Measurements from ENCODE around the gene KCNQ1.

The KCNQ1 gene

DNA sequence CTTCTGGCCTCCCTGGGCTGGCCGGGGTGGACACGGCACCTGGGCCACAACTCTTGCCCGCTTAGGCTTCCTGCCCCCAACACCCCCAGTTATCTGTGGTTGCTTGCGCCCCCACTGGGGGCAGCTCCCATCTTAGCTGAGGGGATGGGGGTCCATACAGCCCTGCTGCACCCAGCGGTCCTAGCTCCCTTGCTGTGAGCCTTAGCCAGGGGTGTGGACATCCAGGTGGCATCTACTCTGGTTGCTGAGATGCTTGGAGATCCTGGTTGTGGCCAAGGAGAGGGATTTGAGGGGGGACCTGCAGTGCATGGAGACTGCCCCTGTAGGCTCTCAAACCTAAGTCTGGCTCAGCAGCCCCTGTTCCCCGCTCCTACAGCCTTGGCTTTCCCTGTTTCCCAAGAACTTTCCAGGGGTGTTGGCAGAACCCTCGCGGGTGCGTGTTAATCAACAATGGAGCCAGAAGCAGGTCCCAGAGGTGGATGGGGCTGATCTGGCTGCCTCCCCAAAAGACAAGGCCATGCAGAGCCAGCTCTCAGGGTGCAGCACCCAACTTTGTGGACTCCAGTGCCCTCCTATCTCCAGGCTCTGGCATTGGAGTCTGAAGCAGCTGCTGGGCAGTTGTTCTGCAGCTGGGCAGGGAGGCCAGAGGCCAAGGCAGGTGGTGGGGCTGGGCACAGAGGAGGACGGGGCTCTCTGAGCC lies 3.3 kb downstream of the KCNQ1 start:
- Histone ChIP-seq H3K9ac (ENCODE audit: low read length) (no peak overlapping the region), H3K9me3 (ENCODE audit: insufficient read depth, low read length) (no peaks in the 10 kb centered on the region), H3K79me2 (ENCODE audit: insufficient read depth, low read length) (no peaks in the 10 kb centered on the region), H3K27me3 (ENCODE audit: low read length) (no peaks in the 10 kb centered on the region), H2AFZ (ENCODE audit: low read depth, low read length, severe bottlenecking) (no peak overlapping the region), H3F3A (ENCODE audit: insufficient read depth) (no peaks in the 10 kb centered on the region), H3K4me2 (ENCODE audit: low read depth, low read length, poor library complexity, severe bottlenecking) (no peak overlapping the region), H4K20me1 (ENCODE audit: low read depth, low read length) (no peaks in the 10 kb centered on the region), H3K4me3 (ENCODE audit: insufficient read depth, low read length, poor library complexity, severe bottlenecking) (no peak overlapping the region), H3K9me2 (replicated peaks; ENCODE audit: insufficient read depth, low read length) (no peaks in the 10 kb centered on the region), H3K27ac (ENCODE audit: low read depth, low read length) (no peak overlapping the region), H3K36me3 (ENCODE audit: low read length) (no peaks in the 10 kb centered on the region)
- TF ChIP-seq, protein P1, sequence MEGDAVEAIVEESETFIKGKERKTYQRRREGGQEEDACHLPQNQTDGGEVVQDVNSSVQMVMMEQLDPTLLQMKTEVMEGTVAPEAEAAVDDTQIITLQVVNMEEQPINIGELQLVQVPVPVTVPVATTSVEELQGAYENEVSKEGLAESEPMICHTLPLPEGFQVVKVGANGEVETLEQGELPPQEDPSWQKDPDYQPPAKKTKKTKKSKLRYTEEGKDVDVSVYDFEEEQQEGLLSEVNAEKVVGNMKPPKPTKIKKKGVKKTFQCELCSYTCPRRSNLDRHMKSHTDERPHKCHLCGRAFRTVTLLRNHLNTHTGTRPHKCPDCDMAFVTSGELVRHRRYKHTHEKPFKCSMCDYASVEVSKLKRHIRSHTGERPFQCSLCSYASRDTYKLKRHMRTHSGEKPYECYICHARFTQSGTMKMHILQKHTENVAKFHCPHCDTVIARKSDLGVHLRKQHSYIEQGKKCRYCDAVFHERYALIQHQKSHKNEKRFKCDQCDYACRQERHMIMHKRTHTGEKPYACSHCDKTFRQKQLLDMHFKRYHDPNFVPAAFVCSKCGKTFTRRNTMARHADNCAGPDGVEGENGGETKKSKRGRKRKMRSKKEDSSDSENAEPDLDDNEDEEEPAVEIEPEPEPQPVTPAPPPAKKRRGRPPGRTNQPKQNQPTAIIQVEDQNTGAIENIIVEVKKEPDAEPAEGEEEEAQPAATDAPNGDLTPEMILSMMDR (IDR thresholded peaks at IDR 0.05; ENCODE audit: insufficient read depth, low read length, poor library complexity, severe bottlenecking): no peak
- TF ChIP-seq EZH2phosphoT487 (conservative IDR thresholded peaks at IDR 0.05; ENCODE audit: low read length): no peak

DNA sequence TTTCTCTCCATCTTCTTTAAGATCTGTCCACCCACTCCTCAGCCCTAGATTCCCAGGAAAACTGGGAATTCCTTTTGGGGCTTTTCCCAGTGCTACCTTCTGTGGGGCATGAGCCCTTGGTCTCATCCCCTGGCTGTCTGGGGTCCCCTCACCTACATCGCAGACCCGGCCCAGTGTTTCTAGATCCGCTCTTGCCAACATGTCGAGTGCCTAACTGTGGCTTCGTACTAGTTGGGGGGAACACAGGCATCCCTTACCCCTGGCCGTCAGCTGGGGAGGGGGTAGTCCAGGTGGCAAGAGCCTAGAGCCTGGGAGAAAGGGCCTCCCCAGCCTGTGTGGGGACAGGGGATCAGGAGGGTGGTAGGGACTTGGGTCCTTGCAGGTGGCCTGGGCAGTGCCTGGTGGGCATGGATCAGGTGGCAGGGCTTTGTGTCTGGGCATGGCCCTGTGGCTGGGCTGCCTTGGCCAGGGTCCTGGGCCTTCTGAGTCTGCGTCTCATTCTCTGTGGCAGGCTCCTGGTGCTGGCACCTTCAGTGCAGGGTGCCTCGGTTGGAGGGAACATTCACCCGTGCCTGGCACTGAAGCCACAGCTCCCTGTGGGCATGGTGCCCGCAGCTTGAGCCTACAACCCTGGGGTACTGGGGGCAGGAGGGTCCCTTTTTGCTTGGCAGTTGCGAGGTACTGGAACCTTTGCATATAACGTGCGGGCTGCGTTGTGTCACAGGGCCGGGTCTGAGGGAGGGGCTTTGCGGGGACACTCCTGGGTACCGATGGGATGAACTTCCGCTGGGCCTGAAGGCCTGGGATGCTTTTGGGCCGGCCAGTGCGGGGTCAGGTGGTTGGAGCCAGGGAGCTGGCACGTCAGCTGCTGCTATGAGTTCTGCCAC lies 4.1 kb downstream of the KCNQ1 start:
- Histone ChIP-seq H3K9me3 (ENCODE audit: insufficient read depth, low read length) (no peaks in the 10 kb centered on the region), H3K79me2 (ENCODE audit: insufficient read depth, low read length) (no peaks in the 10 kb centered on the region), H2AFZ (ENCODE audit: low read depth, low read length, severe bottlenecking) (no peak overlapping the region), H3K9me2 (replicated peaks; ENCODE audit: insufficient read depth, low read length) (no peaks in the 10 kb centered on the region), H3K27me3 (ENCODE audit: low read length) (no peaks in the 10 kb centered on the region), H3K4me3 (ENCODE audit: insufficient read depth, low read length, poor library complexity, severe bottlenecking) (no peak overlapping the region), H3F3A (ENCODE audit: insufficient read depth) (no peaks in the 10 kb centered on the region), H3K36me3 (ENCODE audit: low read length) (no peaks in the 10 kb centered on the region), H3K27ac (ENCODE audit: low read depth, low read length) (no peak overlapping the region), H3K9ac (ENCODE audit: low read length) (no peak overlapping the region), H4K20me1 (ENCODE audit: low read depth, low read length) (no peaks in the 10 kb centered on the region), H3K4me2 (ENCODE audit: low read depth, low read length, poor library complexity, severe bottlenecking) (no peak overlapping the region)
- TF ChIP-seq, protein P1 (IDR thresholded peaks at IDR 0.05; ENCODE audit: insufficient read depth, low read length, poor library complexity, severe bottlenecking): no peak
- TF ChIP-seq EZH2phosphoT487 (conservative IDR thresholded peaks at IDR 0.05; ENCODE audit: low read length): no peak

DNA sequence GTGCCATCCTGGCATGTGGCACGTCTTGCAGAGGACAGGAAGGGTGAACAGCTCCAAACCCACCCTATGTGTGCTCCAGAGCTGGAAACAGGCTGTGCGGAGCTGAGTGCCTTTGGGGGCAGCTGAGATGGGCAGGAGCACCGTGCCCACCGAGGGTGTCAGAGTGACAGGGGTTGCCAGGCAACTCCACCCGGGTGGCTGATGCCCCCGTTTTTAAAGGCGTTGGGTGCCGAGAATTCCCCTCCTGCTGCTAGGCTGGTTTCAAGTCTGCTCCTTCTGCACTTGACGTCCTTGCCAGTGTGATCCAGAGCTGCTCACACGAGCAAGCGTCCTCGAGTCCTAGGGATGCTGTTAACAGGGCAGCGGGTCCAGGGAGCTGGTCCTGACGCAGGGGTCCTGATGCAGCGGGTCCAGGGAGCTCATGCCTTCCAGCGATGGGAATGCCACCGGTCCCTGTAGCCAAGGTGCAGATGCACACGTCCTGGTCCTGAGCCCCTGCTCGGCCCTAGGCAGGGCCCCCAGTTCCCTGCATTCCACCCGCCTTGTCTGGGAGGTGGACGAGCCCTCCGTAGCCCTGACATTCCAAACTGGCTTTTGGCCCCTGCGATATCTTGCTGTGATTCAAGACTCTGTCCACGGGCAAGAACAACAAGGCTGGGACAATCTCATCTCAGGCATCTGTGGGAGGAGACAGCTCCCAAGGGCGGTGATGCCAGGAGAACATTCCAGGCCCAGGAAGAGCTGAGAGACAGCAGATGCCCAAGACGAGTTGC lies 4.9 kb downstream of the KCNQ1 start:
- TF ChIP-seq EZH2phosphoT487 (conservative IDR thresholded peaks at IDR 0.05; ENCODE audit: low read length): no peak
- TF ChIP-seq, protein P1 (IDR thresholded peaks at IDR 0.05; ENCODE audit: insufficient read depth, low read length, poor library complexity, severe bottlenecking): no peak
- H3K27ac ChIP-seq (ENCODE audit: low read depth, low read length): no peak overlapping the region
- H3K36me3 ChIP-seq (ENCODE audit: low read length): no peaks in the 10 kb centered on the region
- H3K4me2 ChIP-seq (ENCODE audit: low read depth, low read length, poor library complexity, severe bottlenecking): no peak overlapping the region
- no peaks in the 10 kb centered on the region for H3K9me2 ChIP-seq (replicated peaks; ENCODE audit: insufficient read depth, low read length)
- no peak overlapping the region for H3K9ac ChIP-seq (ENCODE audit: low read length)
- no peaks in the 10 kb centered on the region for H3K79me2 ChIP-seq (ENCODE audit: insufficient read depth, low read length)
- no peaks in the 10 kb centered on the region for H3K27me3 ChIP-seq (ENCODE audit: low read length)
- H3K4me3 ChIP-seq (ENCODE audit: insufficient read depth, low read length, poor library complexity, severe bottlenecking): no peak overlapping the region
- no peak overlapping the region for H2AFZ ChIP-seq (ENCODE audit: low read depth, low read length, severe bottlenecking)
- no peaks in the 10 kb centered on the region for H4K20me1 ChIP-seq (ENCODE audit: low read depth, low read length)
- H3K9me3 ChIP-seq (ENCODE audit: insufficient read depth, low read length): no peaks in the 10 kb centered on the region
- H3F3A ChIP-seq (ENCODE audit: insufficient read depth): no peaks in the 10 kb centered on the region
